Epithelial cell of proximal tubule (primary cell): Measurements from ENCODE around the gene CFAP97. TPM values are rescaled to one million over a fixed set of nuclear protein-coding genes. Genes with fewer than 3 reads are reported as not detected.

Experiments used
- DNase-seq: peaks from one replicate; pipeline ENCODE4 v3.0.0-alpha.2; 2011; ENCODE audit warnings: low read depth
- H3K4me3 ChIP-seq: 2 replicates; pipeline ENCODE4 v1.5.1; 2011; ENCODE audit warnings: low read depth, mild to moderate bottlenecking, low read length
- total RNA-seq: library from RNA; depleted of rRNA; stranded (reverse); fragments of >200 nt; gene quantifications from 2 replicates; pipeline ENCODE4 v1.2.3, GENCODE V29; 2015
- TF ChIP-seq, protein P1 (sequence below): conservative IDR thresholded peaks from 2 replicates; pipeline ENCODE4 v1.5.1; 2012; ENCODE audit warnings: low read depth, mild to moderate bottlenecking, low read length

The CFAP97 gene
- total RNA-seq, 1 donor from 2014 or later: 22.6 TPM

DNA sequence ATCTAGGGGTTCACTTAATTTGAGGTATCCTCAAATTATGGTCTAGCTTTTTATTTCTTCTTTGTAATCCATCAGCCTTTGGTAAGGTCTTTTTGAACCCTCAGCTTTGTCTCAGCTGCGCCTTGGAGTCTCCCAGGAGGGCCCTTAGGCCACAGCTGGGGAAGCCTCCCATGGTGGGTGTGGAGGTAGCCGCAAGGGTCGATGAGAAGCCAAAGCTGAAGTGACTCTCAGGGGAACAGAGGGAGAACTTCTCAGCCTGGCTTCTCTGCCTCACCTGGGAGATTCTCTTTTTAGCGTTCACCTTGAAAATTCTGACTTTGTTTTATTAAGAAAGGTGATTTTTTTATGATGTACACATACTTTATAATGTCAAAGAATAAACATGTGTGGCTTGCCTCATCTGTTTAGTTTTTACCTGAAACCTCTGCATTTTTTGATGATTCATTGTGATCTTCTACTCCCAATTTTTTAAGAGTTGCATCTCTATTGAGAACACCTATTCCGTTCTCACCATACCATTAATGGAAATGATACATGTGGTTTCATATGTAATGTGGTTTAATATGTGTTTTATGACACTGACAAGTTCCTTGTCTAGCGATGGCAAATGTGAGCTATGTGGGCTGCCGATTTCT is 86.4 kb downstream of the CFAP97 start:
- TF ChIP-seq, protein P1, sequence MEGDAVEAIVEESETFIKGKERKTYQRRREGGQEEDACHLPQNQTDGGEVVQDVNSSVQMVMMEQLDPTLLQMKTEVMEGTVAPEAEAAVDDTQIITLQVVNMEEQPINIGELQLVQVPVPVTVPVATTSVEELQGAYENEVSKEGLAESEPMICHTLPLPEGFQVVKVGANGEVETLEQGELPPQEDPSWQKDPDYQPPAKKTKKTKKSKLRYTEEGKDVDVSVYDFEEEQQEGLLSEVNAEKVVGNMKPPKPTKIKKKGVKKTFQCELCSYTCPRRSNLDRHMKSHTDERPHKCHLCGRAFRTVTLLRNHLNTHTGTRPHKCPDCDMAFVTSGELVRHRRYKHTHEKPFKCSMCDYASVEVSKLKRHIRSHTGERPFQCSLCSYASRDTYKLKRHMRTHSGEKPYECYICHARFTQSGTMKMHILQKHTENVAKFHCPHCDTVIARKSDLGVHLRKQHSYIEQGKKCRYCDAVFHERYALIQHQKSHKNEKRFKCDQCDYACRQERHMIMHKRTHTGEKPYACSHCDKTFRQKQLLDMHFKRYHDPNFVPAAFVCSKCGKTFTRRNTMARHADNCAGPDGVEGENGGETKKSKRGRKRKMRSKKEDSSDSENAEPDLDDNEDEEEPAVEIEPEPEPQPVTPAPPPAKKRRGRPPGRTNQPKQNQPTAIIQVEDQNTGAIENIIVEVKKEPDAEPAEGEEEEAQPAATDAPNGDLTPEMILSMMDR: no peak
- no peak for DNase-seq
- no peak overlapping the region for H3K4me3 ChIP-seq

DNA sequence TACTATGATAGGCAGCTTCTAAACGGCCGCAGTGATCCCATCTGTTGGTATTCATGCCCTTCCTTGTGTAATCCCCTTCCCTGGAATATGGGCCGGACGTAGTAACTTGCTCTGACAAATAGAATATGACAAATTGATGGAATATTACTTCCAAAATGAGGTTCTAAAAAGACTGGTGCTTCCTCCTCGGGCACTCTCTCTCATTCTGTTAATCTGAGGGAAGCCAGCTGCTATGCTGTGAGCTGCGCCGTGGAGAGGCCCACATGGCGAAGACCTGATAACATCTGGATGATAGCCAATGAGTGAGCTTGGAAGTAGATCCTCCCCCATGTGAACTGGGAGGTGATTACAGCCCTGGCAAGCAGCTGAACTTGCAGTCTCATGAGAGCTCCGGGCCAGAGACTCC is 88.0 kb downstream of the CFAP97 start:
- H3K4me3 ChIP-seq: no peak overlapping the region
- DNase-seq: peak; percentile 68
- TF ChIP-seq, protein P1: no peak

DNA sequence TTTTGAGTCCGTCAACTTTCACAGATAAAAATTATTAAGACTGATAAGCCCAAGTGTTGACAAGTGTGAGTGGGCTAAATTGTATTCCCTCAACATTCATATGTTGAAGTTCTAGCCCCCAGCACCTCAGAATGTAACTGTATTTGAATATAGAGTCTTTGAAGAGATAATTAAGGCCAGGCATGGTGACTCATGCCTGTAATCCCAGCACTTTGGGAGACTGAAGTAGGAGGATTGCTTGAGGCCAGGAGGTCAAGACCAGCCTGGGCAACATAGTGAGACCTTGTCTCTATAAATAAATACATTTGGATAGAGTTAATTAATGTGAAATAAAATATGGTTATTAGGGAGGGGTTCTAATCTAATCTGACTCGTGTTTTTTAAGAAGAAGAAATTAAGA is 90.5 kb downstream of the CFAP97 start:
- H3K4me3 ChIP-seq: no peak overlapping the region
- TF ChIP-seq, protein P1: no peak

GRCh38 chr4:185112104-185112503 is 91.7 kb downstream of the CFAP97 start:
- TF ChIP-seq, protein P1: no peak
- no peak overlapping the region for H3K4me3 ChIP-seq
- peak; percentile 95 for DNase-seq

More for the DNA sequence above, 90.5 kb downstream of the CFAP97 start:
- DNase-seq: no peak

DNA sequence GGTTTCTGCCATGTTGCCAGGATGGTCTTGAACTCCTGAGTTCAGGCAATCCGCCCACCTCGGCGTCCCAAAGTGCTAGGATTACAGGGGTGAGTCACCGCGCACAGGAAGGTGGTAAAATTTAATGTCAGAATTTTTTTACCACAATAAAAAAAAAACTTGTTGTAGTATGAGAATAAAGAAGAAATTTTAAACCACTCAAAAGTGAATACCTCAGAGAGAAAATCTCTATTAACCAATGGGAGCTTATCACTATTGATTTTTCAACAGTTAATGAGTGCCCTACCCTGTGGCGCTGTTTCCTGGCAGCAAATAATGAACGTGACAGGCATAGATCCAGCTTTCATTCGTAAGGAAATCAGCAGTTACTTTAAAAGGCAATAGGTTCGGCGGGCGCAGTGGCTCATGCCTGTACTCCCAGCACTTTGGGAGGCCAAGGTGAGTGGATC is 93.4 kb downstream of the CFAP97 start:
- H3K4me3 ChIP-seq: no peak overlapping the region
- TF ChIP-seq, protein P1: no peak
- DNase-seq: no peak

GRCh38 chr4:185109736-185110135 is 94.1 kb downstream of the CFAP97 start:
- TF ChIP-seq, protein P1: no peak
- no peak for DNase-seq
- H3K4me3 ChIP-seq: no peak overlapping the region

Other genes starting within 250 kb of the CFAP97 start
- gene HELT, start 185.5 kb downstream of the CFAP97 start, total RNA-seq: not detected in 2 replicates
- gene SLC25A4, start 60.7 kb downstream of the CFAP97 start, total RNA-seq: 20.5 and 25.0 TPM in 2 replicates
- 16.3 and 40.6 TPM in 2 replicates for gene SNX25, start 5.6 kb upstream of the CFAP97 start, total RNA-seq
- 0.06 and 0.14 TPM in 2 replicates for gene LRP2BP, start 191.9 kb upstream of the CFAP97 start, total RNA-seq
- gene ANKRD37, start 192.8 kb upstream of the CFAP97 start, total RNA-seq: 1.0 and 15.5 TPM in 2 replicates
- 22.2 and 28.9 TPM in 2 replicates for gene UFSP2, start 222.0 kb upstream of the CFAP97 start, total RNA-seq